ENCODE measurements around the gene CXCR1. TPM values are rescaled to one million over a fixed set of nuclear protein-coding genes. Genes with fewer than 3 reads are reported as not detected.

CXCR1 gene
- total RNA-seq, 1 experiment from 2014 or later, result not detected

- DNase-seq, result no peak
- no peak overlapping the region for H2BK20ac ChIP-seq (ENCODE audit: low read depth, low read length, poor library complexity, severe bottlenecking)
- H3K27ac ChIP-seq (ENCODE audit: insufficient read length, low read depth, low read length), result no peak overlapping the region
These were observed 38.8 kb downstream of the CXCR1 start for GRCh38 chr2:218127929-218128455.

More at GRCh38 chr2:218127929-218128455, 38.8 kb downstream of the CXCR1 start:
- Histone ChIP-seq H3K9me3 (ENCODE audit: control insufficient read depth, low read depth, low read length) (no peaks in the 10 kb centered on the region), H3K4me1 (ENCODE audit: insufficient read depth, low read length) (peaks cover 3% of the 10 kb centered on the region), H3K18ac (ENCODE audit: insufficient read length, low read depth, low read length) (no peak overlapping the region), H2AK5ac (ENCODE audit: insufficient read length, low read length) (no peak overlapping the region), H3K4me2 (ENCODE audit: insufficient read depth, insufficient read length, low read length) (no peak overlapping the region), H3K4ac (ENCODE audit: low read depth, low read length) (no peak overlapping the region), H2BK5ac (ENCODE audit: insufficient read length, low read length) (no peak overlapping the region), H4K8ac (replicated peaks; ENCODE audit: insufficient read length, low read depth, low read length) (no peak overlapping the region), H2BK120ac (ENCODE audit: low read depth, low read length, poor library complexity, severe bottlenecking) (no peak overlapping the region), H3K79me1 (ENCODE audit: insufficient read depth, low read depth, low read length, poor library complexity, severe bottlenecking) (no peaks in the 10 kb centered on the region), H3K14ac (ENCODE audit: insufficient read depth, low read length) (no peak overlapping the region), H3K27me3 (ENCODE audit: insufficient read depth, low read length) (no peaks in the 10 kb centered on the region), H2BK12ac (ENCODE audit: insufficient read length, low read depth, low read length) (no peak overlapping the region), H4K20me1 (ENCODE audit: control insufficient read depth, insufficient read depth, insufficient read length) (no peaks in the 10 kb centered on the region), H3K23ac (ENCODE audit: insufficient read length, low read depth, low read length) (no peak overlapping the region), H2BK15ac (ENCODE audit: low read depth, low read length) (no peak overlapping the region), H4K5ac (ENCODE audit: insufficient read length, low read depth, low read length) (no peak overlapping the region), H3K56ac (ENCODE audit: insufficient read length, low read depth, low read length) (no peak overlapping the region), H4K91ac (ENCODE audit: insufficient read length, low read depth, low read length) (no peak overlapping the region), H3K79me2 (ENCODE audit: insufficient read depth, low read length) (no peaks in the 10 kb centered on the region), H3K23me2 (ENCODE audit: insufficient read length, low read depth, low read length, poor library complexity, severe bottlenecking) (no peaks in the 10 kb centered on the region), H2AFZ (ENCODE audit: low read length) (no peak overlapping the region), H3K9ac (ENCODE audit: extremely low read depth, insufficient read length, low read length) (no peak overlapping the region), H3T11ph (ENCODE audit: low read length) (no peak overlapping the region)
- TF ChIP-seq CTCF (conservative IDR thresholded peaks at IDR 0.05), result no peak
- peaks cover 22 to 25% of the 10 kb centered on the region in 2 experiments for H3K4me1 Mint-ChIP-seq
- no peak overlapping the region for H3K4me3 Mint-ChIP-seq
- no peak overlapping the region for H3K27ac Mint-ChIP-seq
- peaks cover 6% of the 10 kb centered on the region for H3K27me3 Mint-ChIP-seq (ENCODE audit: low read depth)
- H3K36me3 Mint-ChIP-seq (ENCODE audit: insufficient read depth in 1 of 3, low read depth in 3 of 3), result peaks cover 0 to 2% (median under 1%) of the 10 kb centered on the region in 3 experiments; a peak in 2 of 7 replicates
- H3K9me3 Mint-ChIP-seq, result peaks cover 1% of the 10 kb centered on the region in 2 experiments; a peak in 4 of 5 replicates
- no CpG with 5 or more reads among the region's 3 CpGs for WGBS (ENCODE audit: extremely low coverage, insufficient read length, low lambda C conversion rate)

Data from H9 (cell line).